B cell (primary cell): ENCODE data around the gene FGFR3. TPM values are rescaled to one million over a fixed set of nuclear protein-coding genes. Genes with fewer than 3 reads are reported as not detected.

Experiments
- ATAC-seq: fragments of 200-7000 bp; cut with Tn5 transposase; one replicate; pipeline ENCODE4 v1.10.0; 2021; ENCODE audit warnings: low read depth, mild to moderate bottlenecking, moderate number of reproducible peaks, moderate library complexity
- CTCF ChIA-PET: fragments of 350-600 bp; sonication (Branson Sonifier 250); formaldehyde crosslinking; loops from one replicate; lab custom pipeline; 2021; ENCODE audit warnings: antibody characterized with exemption, inconsistent platforms; lab: Charles Lee
- POLR2A ChIA-PET: fragments of 350-600 bp; sonication (Branson Sonifier 250); formaldehyde crosslinking; loops from one replicate; lab custom pipeline; 2021; ENCODE audit warnings: antibody characterized with exemption; lab: Charles Lee
- DNase-seq: peaks from one replicate; pipeline ENCODE4 v3.0.0; 2013
- H2AFZ ChIP-seq: 2 replicates; pipeline ENCODE4 v1.6.1; 2012; ENCODE audit warnings: mild to moderate bottlenecking, low read depth, low read length; ENCODE audit not compliant: insufficient read depth, poor library complexity, severe bottlenecking
- H3K27ac ChIP-seq, 2 donors: 1 replicate in 1 of 2; 2 replicates in 1 of 2; pipeline ENCODE4 v1.5.1; 2012 to 2013; ENCODE audit warnings: low read length in 2 of 2, mild to moderate bottlenecking in 2 of 2, moderate library complexity in 1 of 2
- H3K27me3 ChIP-seq, 4 experiments: fragments of 200-600 bp in 1 of 4; sonication (generic) in 1 of 4; replicated peaks in 1 of 4; 1 replicate in 2 of 4; 2 replicates in 2 of 4; pipeline versions ENCODE4 v1.6.1 to v1.7.0; 2013 to 2016; ENCODE audit warnings: low read length in 3 of 4, mild to moderate bottlenecking in 2 of 4, mixed read lengths in 1 of 4, moderate library complexity in 1 of 4; ENCODE audit not compliant: insufficient read depth in 4 of 4, control insufficient read depth in 3 of 4; ENCODE audit errors: control extremely low read depth in 1 of 4
- H3K36me3 ChIP-seq, 2 experiments: replicated peaks in 1 of 2; 1 replicate in 1 of 2; 2 replicates in 1 of 2; pipeline versions ENCODE4 v1.6.1 to v1.7.1; 2013; ENCODE audit warnings: low read length in 1 of 2; ENCODE audit not compliant: insufficient read depth in 2 of 2, control insufficient read depth in 1 of 2; ENCODE audit errors: control extremely low read depth in 1 of 2, extremely low read depth in 1 of 2
- H3K4me1 ChIP-seq, 2 donors: fragments of 200-600 bp in 1 of 2; sonication (generic) in 1 of 2; 1 replicate in 1 of 2; 2 replicates in 1 of 2; pipeline versions ENCODE4 v1.5.1 to v1.6.1; 2013 to 2017; ENCODE audit warnings: low read length in 2 of 2; ENCODE audit not compliant: control insufficient read depth in 2 of 2, insufficient read depth in 2 of 2
- H3K4me2 ChIP-seq: replicated peaks from 2 replicates; pipeline ENCODE3; 2012; ENCODE audit warnings: mild to moderate bottlenecking, low read depth, low read length; ENCODE audit not compliant: poor library complexity, severe bottlenecking
- H3K4me3 ChIP-seq, 5 experiments: fragments of 200-600 bp in 1 of 5; sonication (generic) in 1 of 5; 1 replicate in 3 of 5; 2 replicates in 2 of 5; pipeline versions ENCODE4 v1.5.1 to v1.7.0; 2011 to 2016; ENCODE audit warnings: low read length in 4 of 5, mild to moderate bottlenecking in 4 of 5, low read depth in 2 of 5, control low read depth in 1 of 5, moderate library complexity in 1 of 5; ENCODE audit not compliant: insufficient read depth in 1 of 5; ENCODE audit errors: control extremely low read depth in 1 of 5, extremely low read depth in 1 of 5
- H3K79me2 ChIP-seq: fragments of 200-600 bp; sonication (generic); one replicate; pipeline ENCODE4 v1.6.0; 2016; ENCODE audit warnings: low read length; ENCODE audit not compliant: control insufficient read depth, insufficient read depth
- H3K9ac ChIP-seq: fragments of 200-600 bp; sonication (generic); 2 replicates; pipeline ENCODE4 v1.6.1; 2017; ENCODE audit warnings: mild to moderate bottlenecking, low read length, moderate library complexity
- H3K9me3 ChIP-seq, 3 donors: one replicate each; pipeline versions ENCODE4 v1.6.1 to v1.7.1; 2013; ENCODE audit warnings: low read length in 2 of 3; ENCODE audit not compliant: control insufficient read depth in 2 of 3, insufficient read depth in 1 of 3; ENCODE audit errors: control extremely low read depth in 1 of 3
- H4K20me1 ChIP-seq: 2 replicates; pipeline ENCODE4 v1.6.0; 2012; ENCODE audit warnings: mild to moderate bottlenecking, low read length; ENCODE audit not compliant: insufficient read depth, control insufficient read depth, poor library complexity, severe bottlenecking
- H3K27ac Mint-ChIP-seq: one replicate; pipeline ENCODE4 v1.8.0; 2021; ENCODE audit warnings: mixed read lengths
- H3K27me3 Mint-ChIP-seq: one replicate; pipeline ENCODE4 v1.8.0; 2021; ENCODE audit warnings: mixed read lengths
- H3K4me1 Mint-ChIP-seq: one replicate; pipeline ENCODE4 v1.8.0; 2021; ENCODE audit warnings: mixed read lengths
- H3K4me3 Mint-ChIP-seq: one replicate; pipeline ENCODE4 v1.8.0; 2021; ENCODE audit warnings: mixed read lengths
- H3K9me3 Mint-ChIP-seq: one replicate; pipeline ENCODE4 v1.8.0; 2022; ENCODE audit warnings: mixed read lengths; ENCODE audit not compliant: insufficient read depth
- CTCF ChIP-seq: fragments of 200-600 bp; IDR thresholded peaks from one replicate; pipeline ENCODE4 v1.8.0; 2022; ENCODE audit warnings: antibody characterized with exemption, mild to moderate bottlenecking
- EZH2 ChIP-seq: IDR thresholded peaks from 2 replicates; pipeline ENCODE4 v1.6.1; 2012; ENCODE audit warnings: borderline replicate concordance, low read depth, mild to moderate bottlenecking, moderate library complexity, low read length; ENCODE audit not compliant: insufficient read depth, poor library complexity, severe bottlenecking
- WGBS: methylation state at CpG from one replicate; pipeline ENCODE4 v1.1.5; 2013; ENCODE audit warnings: missing lambda C conversion rate; ENCODE audit not compliant: insufficient coverage; 5-methylcytosine and 5-hydroxymethylcytosine counted together
- intact Hi-C: fragments of 100-400 bp; cut with micrococcal nuclease; formaldehyde crosslinking; loops from one replicate; pipeline ENCODE4 v1.10.0; 2022
- polyA plus RNA-seq: library from polyadenylated mRNA; depleted of rRNA; stranded (reverse); fragments of >200 nt; gene quantifications from 2 replicates; pipeline ENCODE4 v1.2.3, GENCODE V29; 2012
- total RNA-seq, 2 donors: library from RNA; stranded (reverse); fragments of 120-200 nt in 1 of 2; gene quantifications; 1 replicate in 1 of 2; 2 replicates in 1 of 2; pipeline versions ENCODE4 v1.2.3 to v1.2.4, GENCODE V29; 2013 to 2022

Gene FGFR3
- total and polyA plus RNA-seq, 2 donors (not counting 1 experiment from before 2014, with no cell fraction given), result not detected

GRCh38 chr4:1771555-1772305 is 21.4 kb upstream of the FGFR3 start:
- no peak for ATAC-seq
- H3K4me3 ChIP-seq, result no peak overlapping the region
- WGBS, result 17% methylated on average over 25 of the region's 28 CpGs
- no peaks in the 10 kb centered on the region for H4K20me1 ChIP-seq
- H3K4me2 ChIP-seq, result peak overlapping the region; percentile 30
- H3K79me2 ChIP-seq, result no peaks in the 10 kb centered on the region
- Mint-ChIP-seq H3K27ac (no peak overlapping the region), H3K4me3 (no peak overlapping the region), H3K4me1 (peaks cover 11% of the 10 kb centered on the region), H3K27me3 (peaks cover 18% of the 10 kb centered on the region), H3K9me3 (no peaks in the 10 kb centered on the region)
- peaks cover 22 to 37% of the 10 kb centered on the region in 2 donors for H3K4me1 ChIP-seq
- peaks cover 0 to 45% (median 8%) of the 10 kb centered on the region in 4 experiments for H3K27me3 ChIP-seq
- DNase-seq, result no peak
- H3K36me3 ChIP-seq, result no peaks in the 10 kb centered on the region
- no peak overlapping the region for H3K27ac ChIP-seq
- POLR2A ChIA-PET, result no interaction called here
- H3K9ac ChIP-seq, result no peak overlapping the region
- intact Hi-C loops, result no loop called here
- H2AFZ ChIP-seq, result peak overlapping the region; percentile 10
- no peaks in the 10 kb centered on the region for H3K9me3 ChIP-seq
- no peak for TF ChIP-seq CTCF
- TF ChIP-seq EZH2, result no peak
- CTCF ChIA-PET, result no interaction called here

- no peak overlapping the region for H3K4me3 ChIP-seq
- no peak for TF ChIP-seq EZH2
- no peak for TF ChIP-seq CTCF
- H4K20me1 ChIP-seq, result no peaks in the 10 kb centered on the region
- H3K9ac ChIP-seq, result no peak overlapping the region
- DNase-seq, result no peak
- no peak overlapping the region for H3K27ac Mint-ChIP-seq
- H3K27me3 Mint-ChIP-seq, result peaks cover 17% of the 10 kb centered on the region
- H3K4me1 ChIP-seq, result peaks cover 21 to 34% of the 10 kb centered on the region in 2 donors
- H3K4me1 Mint-ChIP-seq, result peaks cover 9% of the 10 kb centered on the region
- WGBS, result 72% methylated on average over 29 of the region's 30 CpGs
- H3K9me3 Mint-ChIP-seq, result no peaks in the 10 kb centered on the region
- H3K4me3 Mint-ChIP-seq, result no peak overlapping the region
- no peak overlapping the region for H3K4me2 ChIP-seq
- ChIA-PET CTCF (no interaction called here), POLR2A (no interaction called here)
- H3K9me3 ChIP-seq, result no peaks in the 10 kb centered on the region
- H3K27me3 ChIP-seq, result peaks cover 0 to 44% (median 7%) of the 10 kb centered on the region in 4 experiments
- no peak for ATAC-seq
- H3K27ac ChIP-seq, result no peak overlapping the region
- no peaks in the 10 kb centered on the region for H3K79me2 ChIP-seq
- no peaks in the 10 kb centered on the region for H3K36me3 ChIP-seq
- H2AFZ ChIP-seq, result no peak overlapping the region
- intact Hi-C loops, result no loop called here
These were observed 20.1 kb upstream of the FGFR3 start for GRCh38 chr4:1772853-1773538.
